Measurements from ENCODE around the gene NRP2. TPM values are rescaled to one million over a fixed set of nuclear protein-coding genes. Genes with fewer than 3 reads are reported as not detected.

The NRP2 gene
- total RNA-seq, 1 donor from 2014 or later, result 76.7 TPM

DNA sequence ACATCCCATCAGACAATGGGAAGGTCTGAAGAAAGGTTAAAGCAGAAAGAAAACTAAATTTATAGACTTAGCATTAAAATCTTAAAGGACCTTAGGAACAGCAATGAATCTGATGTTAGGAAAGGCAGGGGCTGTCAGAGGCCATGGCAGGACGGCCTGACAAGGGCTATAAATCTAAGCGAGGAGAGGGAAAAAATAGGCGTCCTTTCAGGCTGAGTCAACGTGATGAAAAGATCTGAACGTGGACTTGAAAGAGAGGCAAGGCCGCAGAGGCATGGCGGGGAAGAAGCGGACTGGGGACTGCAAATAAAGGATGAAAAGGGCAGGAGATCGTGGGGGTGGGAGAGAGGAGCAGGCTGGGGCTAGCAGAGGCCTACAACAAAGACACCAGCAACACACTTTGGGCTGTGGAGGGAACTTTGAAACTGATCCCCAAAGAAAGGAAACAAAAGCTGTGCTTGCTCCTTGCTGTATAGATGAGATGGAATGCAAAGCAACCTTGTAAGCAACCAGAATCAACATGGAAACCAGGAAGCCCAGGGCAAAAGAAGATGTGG lies 145.6 kb downstream of the NRP2 start:
- no peak overlapping the region for H3K4me3 Mint-ChIP-seq (ENCODE audit: unreplicated experiment)

DNA sequence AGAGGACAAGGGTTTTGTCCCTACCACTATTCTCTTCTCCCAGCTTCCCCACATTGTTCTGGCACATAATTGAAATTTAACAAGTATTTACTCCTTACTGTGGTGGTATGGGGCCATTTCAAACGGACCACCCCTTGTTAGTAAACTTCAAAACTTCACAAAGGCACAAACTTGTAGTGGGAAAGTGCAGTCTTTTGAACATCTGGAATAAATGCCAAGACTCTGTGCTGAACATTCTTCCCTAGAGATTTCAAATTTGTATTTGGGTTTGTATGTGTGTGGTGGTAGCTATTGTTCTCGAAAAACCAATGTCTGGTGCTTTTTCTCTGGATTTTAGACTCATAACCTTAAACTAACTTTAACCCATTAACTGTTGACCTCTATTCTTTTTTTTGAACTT lies 151.6 kb downstream of the NRP2 start:
- H3K27me3 ChIP-seq (ENCODE audit: insufficient read depth, low read length), result peaks cover 9% of the 10 kb centered on the region
- H4K20me1 ChIP-seq (ENCODE audit: insufficient read depth, low read length), result no peaks in the 10 kb centered on the region
- H3K4me2 ChIP-seq (ENCODE audit: low read length), result no peak overlapping the region
- no peaks in the 10 kb centered on the region for H3K9me3 ChIP-seq (ENCODE audit: insufficient read depth, low read depth, low read length)
- no peak overlapping the region for H3K27ac Mint-ChIP-seq (ENCODE audit: unreplicated experiment)
- H3K27ac ChIP-seq (ENCODE audit: low read depth, low read length), result no peak overlapping the region
- H3K9me3 Mint-ChIP-seq (ENCODE audit: unreplicated experiment), result no peaks in the 10 kb centered on the region
- DNase-seq (ENCODE audit: low read depth) (no peak), FAIRE-seq (no peak)
- no peak overlapping the region for H2AFZ ChIP-seq (ENCODE audit: low read depth, low read length)
- H3K4me3 ChIP-seq (ENCODE audit: insufficient read depth, low read depth, low read length), result no peak overlapping the region
- H3K9ac ChIP-seq (ENCODE audit: low read length), result no peak overlapping the region
- H3K27me3 Mint-ChIP-seq (ENCODE audit: low read depth, unreplicated experiment), result peaks cover 15% of the 10 kb centered on the region
- H3K36me3 Mint-ChIP-seq (ENCODE audit: low read depth, unreplicated experiment), result no peaks in the 10 kb centered on the region
- TF ChIP-seq, protein P1, sequence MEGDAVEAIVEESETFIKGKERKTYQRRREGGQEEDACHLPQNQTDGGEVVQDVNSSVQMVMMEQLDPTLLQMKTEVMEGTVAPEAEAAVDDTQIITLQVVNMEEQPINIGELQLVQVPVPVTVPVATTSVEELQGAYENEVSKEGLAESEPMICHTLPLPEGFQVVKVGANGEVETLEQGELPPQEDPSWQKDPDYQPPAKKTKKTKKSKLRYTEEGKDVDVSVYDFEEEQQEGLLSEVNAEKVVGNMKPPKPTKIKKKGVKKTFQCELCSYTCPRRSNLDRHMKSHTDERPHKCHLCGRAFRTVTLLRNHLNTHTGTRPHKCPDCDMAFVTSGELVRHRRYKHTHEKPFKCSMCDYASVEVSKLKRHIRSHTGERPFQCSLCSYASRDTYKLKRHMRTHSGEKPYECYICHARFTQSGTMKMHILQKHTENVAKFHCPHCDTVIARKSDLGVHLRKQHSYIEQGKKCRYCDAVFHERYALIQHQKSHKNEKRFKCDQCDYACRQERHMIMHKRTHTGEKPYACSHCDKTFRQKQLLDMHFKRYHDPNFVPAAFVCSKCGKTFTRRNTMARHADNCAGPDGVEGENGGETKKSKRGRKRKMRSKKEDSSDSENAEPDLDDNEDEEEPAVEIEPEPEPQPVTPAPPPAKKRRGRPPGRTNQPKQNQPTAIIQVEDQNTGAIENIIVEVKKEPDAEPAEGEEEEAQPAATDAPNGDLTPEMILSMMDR (IDR thresholded peaks at IDR 0.05; ENCODE audit: insufficient read depth, low read depth, low read length), result no peak
- no peak for TF ChIP-seq EZH2 (IDR thresholded peaks at IDR 0.05; ENCODE audit: insufficient read depth, low read length)
- H3K4me3 Mint-ChIP-seq (ENCODE audit: unreplicated experiment), result no peak overlapping the region
- H3K4me1 ChIP-seq (ENCODE audit: insufficient read depth, low read length), result no peaks in the 10 kb centered on the region
- no peaks in the 10 kb centered on the region for H3K79me2 ChIP-seq (ENCODE audit: insufficient read depth, low read length)
- no peaks in the 10 kb centered on the region for H3K4me1 Mint-ChIP-seq (ENCODE audit: low read depth, unreplicated experiment)
- no peaks in the 10 kb centered on the region for H3K36me3 ChIP-seq (ENCODE audit: insufficient read depth, low read length)

More for the DNA sequence above, 145.6 kb downstream of the NRP2 start:
- DNase-seq (ENCODE audit: low read depth) (no peak), FAIRE-seq (no peak)
- Histone ChIP-seq H3K4me3 (ENCODE audit: insufficient read depth, low read depth, low read length) (no peak overlapping the region), H2AFZ (ENCODE audit: low read depth, low read length) (no peak overlapping the region), H3K9ac (ENCODE audit: low read length) (no peak overlapping the region), H3K4me2 (ENCODE audit: low read length) (no peak overlapping the region), H3K27me3 (ENCODE audit: insufficient read depth, low read length) (peaks cover 6% of the 10 kb centered on the region), H3K9me3 (ENCODE audit: insufficient read depth, low read depth, low read length) (no peaks in the 10 kb centered on the region), H3K27ac (ENCODE audit: low read depth, low read length) (no peak overlapping the region), H3K36me3 (ENCODE audit: insufficient read depth, low read length) (no peaks in the 10 kb centered on the region), H4K20me1 (ENCODE audit: insufficient read depth, low read length) (no peaks in the 10 kb centered on the region), H3K79me2 (ENCODE audit: insufficient read depth, low read length) (no peaks in the 10 kb centered on the region), H3K4me1 (ENCODE audit: insufficient read depth, low read length) (peaks cover 1% of the 10 kb centered on the region)
- Mint-ChIP-seq H3K27me3 (ENCODE audit: low read depth, unreplicated experiment) (peaks cover 22% of the 10 kb centered on the region), H3K36me3 (ENCODE audit: low read depth, unreplicated experiment) (no peaks in the 10 kb centered on the region), H3K27ac (ENCODE audit: unreplicated experiment) (no peak overlapping the region), H3K9me3 (ENCODE audit: unreplicated experiment) (peaks cover 7% of the 10 kb centered on the region), H3K4me1 (ENCODE audit: low read depth, unreplicated experiment) (peaks cover 4% of the 10 kb centered on the region)
- TF ChIP-seq, protein P1 (IDR thresholded peaks at IDR 0.05; ENCODE audit: insufficient read depth, low read depth, low read length), result no peak
- no peak for TF ChIP-seq EZH2 (IDR thresholded peaks at IDR 0.05; ENCODE audit: insufficient read depth, low read length)

DNA sequence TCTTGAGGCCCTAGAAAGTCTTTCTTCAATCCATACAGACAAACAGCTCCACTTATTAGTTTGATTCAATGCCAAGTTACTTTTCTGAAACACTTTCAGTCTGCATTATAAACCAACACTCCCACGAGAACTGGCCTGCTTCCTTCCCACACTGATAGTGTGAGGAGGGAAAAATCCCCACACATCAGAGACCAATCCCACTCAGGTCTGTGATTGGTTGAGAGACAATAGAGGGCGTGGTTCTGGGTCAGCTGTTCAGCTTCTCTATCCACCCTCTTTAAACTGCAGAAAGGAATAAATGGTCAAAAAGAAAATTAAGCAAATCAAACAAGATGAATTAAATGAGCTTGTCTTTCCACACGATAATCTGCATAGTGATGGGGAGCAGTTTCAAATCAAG lies 152.5 kb downstream of the NRP2 start:
- Histone ChIP-seq H2AFZ (ENCODE audit: low read depth, low read length) (no peak overlapping the region), H4K20me1 (ENCODE audit: insufficient read depth, low read length) (no peaks in the 10 kb centered on the region), H3K9ac (ENCODE audit: low read length) (no peak overlapping the region), H3K4me2 (ENCODE audit: low read length) (no peak overlapping the region), H3K27me3 (ENCODE audit: insufficient read depth, low read length) (peaks cover 9% of the 10 kb centered on the region), H3K27ac (ENCODE audit: low read depth, low read length) (no peak overlapping the region), H3K36me3 (ENCODE audit: insufficient read depth, low read length) (no peaks in the 10 kb centered on the region), H3K9me3 (ENCODE audit: insufficient read depth, low read depth, low read length) (no peaks in the 10 kb centered on the region), H3K79me2 (ENCODE audit: insufficient read depth, low read length) (no peaks in the 10 kb centered on the region), H3K4me3 (ENCODE audit: insufficient read depth, low read depth, low read length) (no peak overlapping the region), H3K4me1 (ENCODE audit: insufficient read depth, low read length) (no peaks in the 10 kb centered on the region)
- no peaks in the 10 kb centered on the region for H3K4me1 Mint-ChIP-seq (ENCODE audit: low read depth, unreplicated experiment)
- no peak for FAIRE-seq
- no peaks in the 10 kb centered on the region for H3K36me3 Mint-ChIP-seq (ENCODE audit: low read depth, unreplicated experiment)
- H3K9me3 Mint-ChIP-seq (ENCODE audit: unreplicated experiment), result no peaks in the 10 kb centered on the region
- TF ChIP-seq, protein P1 (IDR thresholded peaks at IDR 0.05; ENCODE audit: insufficient read depth, low read depth, low read length), result no peak
- TF ChIP-seq EZH2 (IDR thresholded peaks at IDR 0.05; ENCODE audit: insufficient read depth, low read length), result no peak
- no peak overlapping the region for H3K27ac Mint-ChIP-seq (ENCODE audit: unreplicated experiment)
- no peak for DNase-seq (ENCODE audit: low read depth)
- no peak overlapping the region for H3K4me3 Mint-ChIP-seq (ENCODE audit: unreplicated experiment)
- H3K27me3 Mint-ChIP-seq (ENCODE audit: low read depth, unreplicated experiment), result peaks cover 12% of the 10 kb centered on the region

All from astrocyte (in vitro differentiated cells and primary cell).